ENCODE data around the gene CAPZB.

DNA sequence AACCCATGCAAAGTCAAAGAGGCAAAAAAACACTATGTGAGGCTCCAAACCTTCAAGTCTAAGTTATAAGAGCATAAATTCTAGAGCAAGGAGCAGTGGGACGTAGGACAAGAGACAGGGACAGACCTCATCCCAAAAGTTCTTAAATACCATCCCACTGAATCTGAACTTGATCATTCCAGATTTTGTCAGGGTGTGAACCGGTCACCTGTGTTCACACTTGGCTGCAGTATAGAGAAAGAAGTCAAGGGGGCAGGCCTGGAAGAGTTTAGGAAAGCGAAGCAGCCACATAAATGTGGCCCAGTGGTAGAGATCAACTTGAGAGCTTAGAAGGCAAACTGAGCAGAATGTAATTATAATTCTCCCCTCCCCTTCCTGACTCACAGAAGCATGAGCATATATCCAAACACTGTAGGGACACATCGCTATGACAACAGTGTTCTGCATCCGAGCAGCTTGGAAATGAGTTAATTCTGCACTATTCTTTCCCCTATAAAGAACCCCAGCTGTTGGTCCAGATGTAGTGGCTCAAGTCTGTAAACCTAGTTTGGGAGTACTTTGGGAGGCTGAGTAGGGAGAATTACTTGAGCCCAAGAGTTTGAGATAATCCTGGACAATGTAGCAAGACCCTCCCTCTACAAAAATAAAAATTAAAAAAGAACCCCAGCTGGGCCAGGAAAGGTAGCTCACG, 176.1 kb downstream of the CAPZB start:
- TF ChIP-seq, protein P1, sequence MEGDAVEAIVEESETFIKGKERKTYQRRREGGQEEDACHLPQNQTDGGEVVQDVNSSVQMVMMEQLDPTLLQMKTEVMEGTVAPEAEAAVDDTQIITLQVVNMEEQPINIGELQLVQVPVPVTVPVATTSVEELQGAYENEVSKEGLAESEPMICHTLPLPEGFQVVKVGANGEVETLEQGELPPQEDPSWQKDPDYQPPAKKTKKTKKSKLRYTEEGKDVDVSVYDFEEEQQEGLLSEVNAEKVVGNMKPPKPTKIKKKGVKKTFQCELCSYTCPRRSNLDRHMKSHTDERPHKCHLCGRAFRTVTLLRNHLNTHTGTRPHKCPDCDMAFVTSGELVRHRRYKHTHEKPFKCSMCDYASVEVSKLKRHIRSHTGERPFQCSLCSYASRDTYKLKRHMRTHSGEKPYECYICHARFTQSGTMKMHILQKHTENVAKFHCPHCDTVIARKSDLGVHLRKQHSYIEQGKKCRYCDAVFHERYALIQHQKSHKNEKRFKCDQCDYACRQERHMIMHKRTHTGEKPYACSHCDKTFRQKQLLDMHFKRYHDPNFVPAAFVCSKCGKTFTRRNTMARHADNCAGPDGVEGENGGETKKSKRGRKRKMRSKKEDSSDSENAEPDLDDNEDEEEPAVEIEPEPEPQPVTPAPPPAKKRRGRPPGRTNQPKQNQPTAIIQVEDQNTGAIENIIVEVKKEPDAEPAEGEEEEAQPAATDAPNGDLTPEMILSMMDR (IDR thresholded peaks at IDR 0.05): no peak
- no peak for TF ChIP-seq POLR2A (IDR thresholded peaks at IDR 0.05)

All from lower leg skin (tissue), 3 donors.